BLaER1 (cell line): ENCODE data around the gene UTS2R.

Experiments used
- H3K27ac ChIP-seq: shearing (Covaris generic); formaldehyde crosslinking; 2 replicates; pipeline ENCODE4 v1.8.1; 2022
- H3K27me3 ChIP-seq: shearing (Covaris generic); formaldehyde crosslinking; 2 replicates; pipeline ENCODE4 v1.8.1; 2022
- H3K36me3 ChIP-seq: shearing (Covaris generic); formaldehyde crosslinking; 2 replicates; pipeline ENCODE4 v1.8.1; 2022
- H3K4me1 ChIP-seq: shearing (Covaris generic); formaldehyde crosslinking; 2 replicates; pipeline ENCODE4 v1.8.1; 2022
- H3K4me2 ChIP-seq: shearing (Covaris generic); formaldehyde crosslinking; 2 replicates; pipeline ENCODE4 v1.8.1; 2022
- H3K4me3 ChIP-seq: shearing (Covaris generic); formaldehyde crosslinking; 2 replicates; pipeline ENCODE4 v1.8.1; 2022
- H3K9ac ChIP-seq: shearing (Covaris generic); formaldehyde crosslinking; 2 replicates; pipeline ENCODE4 v1.8.1; 2022
- H3K9me3 ChIP-seq: shearing (Covaris generic); formaldehyde crosslinking; 2 replicates; pipeline ENCODE4 v1.8.1; 2022
- H4K20me1 ChIP-seq: shearing (Covaris generic); formaldehyde crosslinking; 2 replicates; pipeline ENCODE4 v1.8.1; 2022
- Cebpa-rat ChIP-seq: shearing (Covaris generic); IDR thresholded peaks from 2 replicates; pipeline ENCODE4 v1.8.1; 2022

The UTS2R gene

DNA sequence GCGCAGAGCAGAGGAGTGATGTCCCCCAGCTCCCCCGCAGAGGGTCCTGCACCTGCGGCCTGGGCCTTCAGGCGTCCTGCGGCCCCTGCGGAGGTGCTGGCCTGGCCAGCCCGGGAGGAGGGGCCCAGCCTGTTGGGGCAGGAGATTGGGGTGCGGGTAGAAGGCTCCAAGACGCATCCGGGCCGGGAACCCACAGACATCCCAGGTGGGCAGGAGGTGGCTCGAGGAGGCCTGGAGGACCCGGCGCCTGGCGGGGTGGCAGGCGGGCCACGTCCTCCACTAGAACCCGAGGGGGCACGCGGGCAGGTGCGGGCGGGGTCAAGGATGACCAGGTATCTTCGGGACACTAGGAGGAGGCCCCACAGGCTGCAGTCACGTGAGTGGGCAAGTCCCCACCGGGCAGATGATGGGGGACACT lies 37.4 kb upstream of the UTS2R start:
- Histone ChIP-seq H3K27me3 (peaks cover 48% of the 10 kb centered on the region), H3K4me2 (peak overlapping the region; percentile 97), H3K27ac (peak overlapping the region; percentile 52; the same call in 1 of the 2 replicates), H3K9ac (0 out of 2 replicates have a peak overlapping the region, but pooled peaks have one; percentile 53), H3K4me3 (peak overlapping the region; percentile 61), H4K20me1 (peaks cover 33% of the 10 kb centered on the region), H3K9me3 (no peaks in the 10 kb centered on the region), H3K36me3 (no peaks in the 10 kb centered on the region), H3K4me1 (peaks cover 100% of the 10 kb centered on the region)
- TF ChIP-seq Cebpa-rat = no peak

DNA sequence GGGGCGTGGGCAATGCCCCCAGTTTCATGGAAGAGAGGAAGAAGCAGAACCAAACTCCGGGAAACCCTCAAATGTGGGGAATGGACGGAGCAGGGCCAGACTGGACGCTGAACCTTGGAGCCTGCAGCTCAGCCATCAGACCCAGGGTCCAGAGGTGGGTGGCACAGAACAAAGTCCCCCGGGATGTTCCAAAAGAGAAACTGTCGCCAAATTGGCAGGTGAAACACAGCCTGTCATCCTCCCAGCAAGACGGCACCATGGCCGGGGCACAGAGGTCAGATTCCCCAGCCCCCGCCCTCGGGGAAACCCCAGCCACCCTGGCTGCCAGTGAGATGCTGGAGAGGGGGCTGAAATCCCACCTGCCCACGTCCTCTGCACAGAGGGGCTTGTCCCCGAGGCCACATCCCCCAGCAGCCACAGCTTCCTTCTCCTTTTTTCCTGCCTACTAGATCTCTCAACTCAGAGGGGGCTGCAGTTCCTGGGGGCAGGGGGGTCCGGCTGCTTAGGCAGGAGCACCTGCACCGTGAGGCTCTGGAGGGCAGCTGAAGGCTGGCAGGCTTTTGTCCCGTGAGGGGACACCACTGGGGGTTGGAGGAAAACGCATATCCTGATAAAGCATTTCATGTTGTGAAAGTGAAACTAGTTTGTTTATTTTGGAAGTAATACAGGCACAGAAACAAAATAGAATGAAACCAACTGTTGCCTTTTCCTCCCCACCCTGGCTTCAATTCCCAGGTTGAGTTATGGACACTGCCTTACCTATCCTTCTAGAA lies 36.8 kb upstream of the UTS2R start:
- Histone ChIP-seq H3K4me2 (peak overlapping the region; percentile 97), H3K4me3 (peak overlapping the region; percentile 61), H3K27me3 (peaks cover 48% of the 10 kb centered on the region)

DNA sequence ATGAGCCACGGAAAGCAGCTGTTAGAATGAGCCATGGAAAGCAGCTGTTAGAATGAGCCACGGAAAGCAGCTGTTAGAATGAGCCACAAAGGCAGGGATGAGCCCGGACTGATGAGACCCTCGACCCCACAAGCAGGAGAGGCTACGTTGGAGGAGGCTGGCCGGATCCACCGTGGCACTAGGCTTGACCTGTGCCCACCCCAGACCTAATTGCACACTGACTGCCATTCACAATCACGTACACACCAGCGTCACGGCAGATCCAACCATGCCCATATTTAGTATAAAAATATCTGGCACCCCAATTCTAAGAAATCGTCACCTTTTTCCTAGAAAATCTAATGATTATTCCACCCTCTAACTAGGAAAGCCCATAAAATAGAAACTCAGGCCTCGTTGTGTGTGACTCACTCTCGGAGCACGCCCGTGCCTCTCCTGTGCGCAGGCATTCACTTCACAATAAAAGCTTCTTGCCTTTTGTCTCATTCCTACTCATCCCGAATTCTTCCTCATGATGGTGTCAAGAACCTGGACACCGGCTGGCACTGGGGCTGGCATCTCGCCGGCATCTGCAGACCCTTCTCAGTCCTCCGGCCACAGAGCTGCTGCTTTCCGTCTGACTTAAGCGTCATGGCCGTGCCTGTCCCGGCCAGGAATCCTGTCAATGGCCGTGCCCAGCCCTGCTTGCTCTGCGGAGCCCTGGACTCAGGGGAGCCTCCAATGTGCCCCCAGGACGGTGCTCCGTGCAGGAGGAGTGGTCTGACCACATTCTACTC lies 32.5 kb upstream of the UTS2R start:
- H3K4me2 ChIP-seq = peak overlapping the region; percentile 97
- H3K9ac ChIP-seq = no peak overlapping the region; the same call in 1 of the 2 replicates
- H3K4me3 ChIP-seq = no peak overlapping the region
- peaks cover 56% of the 10 kb centered on the region for H3K4me1 ChIP-seq
- H4K20me1 ChIP-seq = peaks cover 8% of the 10 kb centered on the region; the same call in 1 of the 2 replicates
- peaks cover 11% of the 10 kb centered on the region for H3K9me3 ChIP-seq
- peak overlapping the region; percentile 54; the same call in 1 of the 2 replicates for H3K27ac ChIP-seq
- TF ChIP-seq Cebpa-rat = no peak
- H3K36me3 ChIP-seq = no peaks in the 10 kb centered on the region
- peaks cover 7% of the 10 kb centered on the region for H3K27me3 ChIP-seq

More for the DNA sequence above, 36.8 kb upstream of the UTS2R start:
- peak overlapping the region; percentile 53; the same call in 1 of the 2 replicates for H3K9ac ChIP-seq
- peaks cover 99% of the 10 kb centered on the region for H3K4me1 ChIP-seq
- H3K36me3 ChIP-seq = no peaks in the 10 kb centered on the region
- TF ChIP-seq Cebpa-rat = no peak
- no peaks in the 10 kb centered on the region for H3K9me3 ChIP-seq
- H4K20me1 ChIP-seq = peaks cover 28% of the 10 kb centered on the region
- H3K27ac ChIP-seq = peak overlapping the region; percentile 52

DNA sequence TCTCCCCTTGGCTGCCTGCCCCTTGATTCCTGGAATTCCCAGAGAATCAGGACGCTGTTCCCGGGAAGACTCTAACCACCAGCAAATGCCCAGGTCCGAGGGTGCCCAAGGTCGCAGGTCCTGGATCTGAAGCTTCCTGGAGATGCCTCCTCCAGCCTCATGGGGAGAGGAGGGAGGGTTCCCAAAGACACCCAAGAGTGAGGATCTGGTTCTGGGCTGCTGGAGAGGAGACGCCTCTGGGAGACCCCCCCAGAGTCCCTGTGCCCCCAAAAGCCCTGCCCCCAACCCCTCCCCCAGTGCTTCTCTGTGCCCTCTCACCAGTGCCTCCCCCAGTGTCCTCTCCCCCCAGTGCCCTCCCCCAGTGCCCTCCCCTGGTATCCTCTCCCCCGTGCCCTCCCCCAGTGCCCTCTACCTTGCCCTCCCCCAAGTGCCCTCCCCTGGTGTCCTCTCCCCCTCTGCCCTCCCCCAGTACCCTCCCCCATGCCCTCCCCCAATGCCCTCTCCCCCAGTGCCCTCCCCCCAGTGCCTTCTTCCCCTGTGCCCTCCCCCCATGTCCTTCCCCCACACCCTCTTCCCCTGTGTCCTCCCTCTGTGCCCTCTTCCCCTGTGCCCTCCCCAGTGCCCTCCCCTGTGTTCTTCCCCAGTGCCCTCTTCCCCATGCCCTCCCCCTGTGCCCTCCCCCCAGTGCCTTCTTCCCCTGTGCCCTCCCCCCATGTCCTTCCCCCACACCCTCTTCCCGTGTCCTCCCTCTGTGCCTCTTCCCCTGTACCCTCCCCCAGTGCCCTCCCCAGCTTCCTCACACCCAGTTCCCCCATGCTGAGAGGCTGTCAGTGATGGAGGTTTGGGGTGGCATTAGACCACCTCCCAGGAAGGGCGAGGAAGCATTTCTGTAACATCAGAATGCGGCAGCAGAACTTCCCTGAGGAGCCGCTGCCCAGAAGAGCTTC lies 31.7 kb upstream of the UTS2R start:
- Histone ChIP-seq H3K27me3 (no peaks in the 10 kb centered on the region), H3K4me1 (peaks cover 54% of the 10 kb centered on the region), H3K9me3 (peaks cover 11% of the 10 kb centered on the region), H3K4me2 (peak overlapping the region; percentile 97), H3K36me3 (no peaks in the 10 kb centered on the region), H3K4me3 (no peak overlapping the region), H4K20me1 (peaks cover under 1% of the 10 kb centered on the region; the same call in 1 of the 2 replicates), H3K27ac (peak overlapping the region; percentile 54; the same call in 1 of the 2 replicates), H3K9ac (no peak overlapping the region)
- TF ChIP-seq Cebpa-rat = no peak

DNA sequence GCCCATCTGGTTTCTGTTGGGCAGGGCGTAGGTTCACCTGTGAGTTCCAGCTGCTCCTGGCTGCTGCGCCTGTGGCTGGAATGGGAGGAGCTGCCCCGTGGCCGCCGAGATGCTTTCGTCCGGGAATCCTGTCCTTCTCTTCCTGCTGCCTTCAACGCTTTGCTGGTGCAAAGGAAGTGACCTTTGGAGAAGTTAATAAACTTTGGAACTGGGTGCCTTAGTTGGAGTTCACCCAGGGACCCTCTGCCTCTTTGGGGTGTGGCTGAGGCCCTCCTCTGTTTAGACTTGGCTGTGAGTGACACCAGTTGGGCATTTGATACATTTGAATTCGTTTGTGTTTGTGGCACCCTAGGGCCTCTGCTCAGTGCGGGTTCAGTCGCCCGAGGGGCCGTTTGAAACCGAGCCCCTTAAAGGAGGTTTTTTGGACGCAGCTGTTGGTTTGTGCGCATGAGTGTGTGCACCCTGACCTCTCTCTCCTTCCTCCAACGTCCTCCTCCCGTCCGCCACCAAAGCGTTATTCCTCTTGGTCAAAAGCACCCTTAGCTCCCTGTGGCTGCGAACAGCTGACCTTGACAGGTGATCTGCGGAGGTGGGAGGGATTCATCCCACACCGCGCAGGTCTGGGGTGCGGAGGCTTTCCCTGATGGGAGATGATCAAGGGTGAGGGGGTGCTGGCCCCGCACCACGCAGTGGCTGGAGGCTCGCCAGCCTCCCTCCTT lies 29.0 kb upstream of the UTS2R start:
- H3K9me3 ChIP-seq = peaks cover 11% of the 10 kb centered on the region
- H3K36me3 ChIP-seq = no peaks in the 10 kb centered on the region
- H3K9ac ChIP-seq = no peak overlapping the region
- H3K4me3 ChIP-seq = no peak overlapping the region
- H3K4me2 ChIP-seq = no peak overlapping the region
- no peak overlapping the region for H3K27ac ChIP-seq
- no peaks in the 10 kb centered on the region for H3K27me3 ChIP-seq
- peaks cover 41% of the 10 kb centered on the region for H3K4me1 ChIP-seq
- no peak for TF ChIP-seq Cebpa-rat
- no peaks in the 10 kb centered on the region for H4K20me1 ChIP-seq

DNA sequence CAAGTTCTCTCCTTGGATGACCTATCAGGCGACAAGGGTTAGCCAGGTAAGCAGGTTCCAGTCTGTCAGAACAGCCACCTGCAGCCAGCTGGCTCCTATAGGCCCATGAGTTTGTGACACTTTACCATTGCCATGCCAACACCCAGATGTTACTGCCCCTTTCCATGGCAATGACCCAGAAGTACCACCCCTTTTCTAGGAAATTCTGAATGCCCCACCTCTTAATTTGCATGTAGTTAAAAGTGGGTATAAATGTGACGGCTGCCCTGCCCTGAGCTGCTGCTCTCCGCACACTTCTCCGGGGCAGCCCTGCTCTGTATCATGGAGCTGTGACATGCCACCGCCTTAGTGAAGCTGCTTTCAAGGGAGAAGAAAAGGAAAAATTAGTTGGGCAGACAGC lies 28.0 kb upstream of the UTS2R start:
- H3K4me3 ChIP-seq = no peak overlapping the region
- no peaks in the 10 kb centered on the region for H3K36me3 ChIP-seq
- no peak overlapping the region for H3K27ac ChIP-seq
- peaks cover 38% of the 10 kb centered on the region for H3K4me1 ChIP-seq
- no peak for TF ChIP-seq Cebpa-rat
- no peaks in the 10 kb centered on the region for H4K20me1 ChIP-seq
- peaks cover 11% of the 10 kb centered on the region for H3K9me3 ChIP-seq
- no peak overlapping the region for H3K9ac ChIP-seq
- no peak overlapping the region for H3K4me2 ChIP-seq
- H3K27me3 ChIP-seq = no peaks in the 10 kb centered on the region

DNA sequence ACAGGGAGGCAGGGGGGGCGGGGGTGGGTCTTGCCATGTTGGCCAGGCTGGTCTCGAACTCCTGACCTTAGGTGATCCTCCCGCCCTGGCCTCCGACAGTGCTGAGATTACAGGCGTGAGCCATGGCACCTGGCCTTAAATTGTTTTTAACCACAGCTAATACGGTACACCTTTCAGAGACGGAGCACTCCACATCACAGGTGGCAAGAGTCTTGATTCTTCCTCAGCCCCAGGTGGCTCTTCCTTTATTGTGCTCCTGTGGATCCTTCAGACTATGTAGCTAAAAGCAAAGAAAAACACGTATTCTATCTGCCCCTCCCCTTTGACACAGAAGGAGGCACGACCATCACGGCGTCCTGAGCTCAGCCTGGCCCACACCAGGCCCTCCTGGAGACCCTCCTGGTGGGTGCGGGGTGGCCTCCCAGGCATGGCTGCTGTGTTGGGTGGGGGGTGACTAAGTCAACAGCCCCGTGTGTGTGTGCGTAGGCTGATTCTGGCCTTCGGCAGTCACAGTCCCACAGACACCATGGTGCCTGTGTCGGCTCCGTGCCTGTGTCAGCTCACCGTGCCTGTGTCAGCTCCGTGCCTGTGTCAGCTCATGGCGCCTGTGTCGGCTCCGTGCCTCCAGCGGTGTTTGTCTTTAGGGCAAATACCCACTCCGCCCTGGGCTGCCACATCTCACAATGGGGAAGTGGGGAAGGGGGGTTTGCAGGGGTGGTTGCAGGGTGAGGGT lies 27.2 kb upstream of the UTS2R start:
- no peak for TF ChIP-seq Cebpa-rat
- no peaks in the 10 kb centered on the region for H3K36me3 ChIP-seq
- no peaks in the 10 kb centered on the region for H3K27me3 ChIP-seq
- no peak overlapping the region for H3K27ac ChIP-seq
- peaks cover 38% of the 10 kb centered on the region for H3K4me1 ChIP-seq
- no peaks in the 10 kb centered on the region for H4K20me1 ChIP-seq
- H3K9ac ChIP-seq = no peak overlapping the region
- H3K9me3 ChIP-seq = peaks cover 11% of the 10 kb centered on the region
- no peak overlapping the region for H3K4me2 ChIP-seq
- H3K4me3 ChIP-seq = no peak overlapping the region

DNA sequence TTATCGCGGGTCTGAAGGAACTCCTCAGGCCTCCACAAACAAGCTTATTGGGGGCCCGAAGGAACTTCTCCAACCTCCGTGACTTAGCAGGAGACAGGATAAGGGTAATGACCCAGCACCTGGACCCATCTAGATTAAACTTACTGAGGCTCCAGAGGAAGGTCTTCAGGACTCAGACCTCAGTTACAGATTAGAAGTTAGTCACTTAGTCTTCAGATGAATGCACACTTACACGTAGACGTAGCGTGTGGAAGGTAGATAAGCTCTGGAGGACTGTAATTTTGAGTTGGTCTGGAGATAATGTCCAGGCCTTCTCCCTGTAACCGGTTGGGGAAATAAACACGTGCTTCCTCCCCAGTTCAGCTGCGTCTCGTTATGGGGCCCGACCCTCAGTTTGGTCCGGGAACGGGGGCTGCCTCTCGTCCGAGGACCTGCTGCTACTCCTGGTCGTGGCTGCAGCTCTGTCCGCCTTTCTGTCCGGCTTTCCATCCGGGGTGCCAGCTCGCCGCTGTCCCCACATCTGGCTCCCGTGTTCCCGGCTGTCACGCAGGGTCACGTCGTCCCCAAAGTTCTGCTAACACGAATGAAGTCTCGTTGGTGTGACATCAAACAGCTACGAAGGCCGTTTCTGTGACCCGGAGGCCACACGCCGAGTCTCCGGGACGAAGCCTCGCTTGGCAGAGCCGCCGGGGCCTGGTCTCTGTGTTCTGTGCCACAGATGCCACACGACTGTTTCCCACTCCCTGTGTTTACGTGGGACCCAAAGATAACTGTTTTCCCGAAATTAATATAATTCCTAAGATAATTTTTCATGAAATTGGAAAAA lies 26.2 kb upstream of the UTS2R start:
- TF ChIP-seq Cebpa-rat = no peak
- Histone ChIP-seq H3K4me1 (peaks cover 45% of the 10 kb centered on the region), H3K27me3 (no peaks in the 10 kb centered on the region), H3K9me3 (peaks cover 10% of the 10 kb centered on the region), H3K9ac (no peak overlapping the region), H4K20me1 (no peaks in the 10 kb centered on the region), H3K4me2 (no peak overlapping the region), H3K4me3 (no peak overlapping the region), H3K27ac (no peak overlapping the region), H3K36me3 (no peaks in the 10 kb centered on the region)
